IPS-20b (cell line): ENCODE results near the gene MCM9.

Experiments
- H3K27ac ChIP-seq: one replicate; pipeline ENCODE4 v1.5.1; 2013; ENCODE audit warnings: low read length
- H3K27me3 ChIP-seq: 2 replicates; pipeline ENCODE4 v1.6.1; 2013; ENCODE audit warnings: mild to moderate bottlenecking, low read length, inconsistent platforms; ENCODE audit not compliant: insufficient read depth
- H3K36me3 ChIP-seq: 2 replicates; pipeline ENCODE4 v1.6.1; 2013; ENCODE audit warnings: low read depth, mild to moderate bottlenecking, inconsistent platforms, low read length, moderate library complexity; ENCODE audit not compliant: insufficient read depth
- H3K4me1 ChIP-seq: 2 replicates; pipeline ENCODE4 v1.6.1; 2013; ENCODE audit warnings: mild to moderate bottlenecking, control low read depth, inconsistent platforms, low read length, moderate library complexity; ENCODE audit not compliant: insufficient read depth
- H3K4me3 ChIP-seq: 2 replicates; pipeline ENCODE4 v1.5.1; 2013; ENCODE audit warnings: mild to moderate bottlenecking, low read length, inconsistent platforms
- H3K9ac ChIP-seq: 2 replicates; pipeline ENCODE4 v1.6.1; 2013; ENCODE audit warnings: low read depth, mild to moderate bottlenecking, inconsistent platforms, low read length, moderate library complexity
- H3K9me3 ChIP-seq: 2 replicates; pipeline ENCODE4 v1.6.1; 2013; ENCODE audit warnings: mild to moderate bottlenecking, low read depth, low read length, inconsistent platforms; ENCODE audit not compliant: insufficient read depth

Gene MCM9

DNA sequence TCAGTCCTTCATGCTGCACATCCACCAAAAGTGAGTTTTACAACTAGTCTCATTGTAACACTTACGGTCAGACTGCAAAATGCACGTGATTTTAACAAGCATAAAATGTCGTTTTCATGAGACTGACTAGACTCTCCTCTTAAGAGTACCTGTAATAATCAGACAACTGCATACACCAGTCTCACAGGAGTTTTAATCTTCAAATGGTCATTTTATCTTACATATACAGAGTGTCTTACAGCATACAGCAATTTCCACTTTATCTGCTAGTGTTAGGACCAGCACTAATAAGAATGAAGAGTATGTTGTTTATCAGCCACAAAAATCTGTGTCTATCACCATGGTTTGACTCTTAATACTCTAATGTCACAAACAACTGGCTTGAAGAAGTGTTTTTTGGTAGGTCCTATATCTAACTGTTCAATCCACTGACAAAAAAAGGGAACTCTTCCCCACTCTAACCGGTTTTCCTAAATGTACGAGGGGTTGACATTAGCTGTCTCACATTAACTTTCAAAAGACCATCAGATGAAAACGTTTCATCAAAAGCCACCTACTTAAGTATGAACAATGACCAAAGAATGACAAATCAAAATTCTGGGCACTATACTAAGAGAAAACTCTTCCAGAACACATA is 42.5 kb downstream of the MCM9 start:
- Histone ChIP-seq H3K4me1 (peaks cover 11% of the 10 kb centered on the region; the same call in 1 of the 2 replicates), H3K9me3 (no peaks in the 10 kb centered on the region), H3K9ac (peak overlapping the region; percentile 93; the same call in 1 of the 2 replicates), H3K27ac (peak overlapping the region; percentile 87), H3K36me3 (peaks cover 2% of the 10 kb centered on the region; the same call in 1 of the 2 replicates), H3K27me3 (no peaks in the 10 kb centered on the region), H3K4me3 (peak overlapping the region; percentile 98)

DNA sequence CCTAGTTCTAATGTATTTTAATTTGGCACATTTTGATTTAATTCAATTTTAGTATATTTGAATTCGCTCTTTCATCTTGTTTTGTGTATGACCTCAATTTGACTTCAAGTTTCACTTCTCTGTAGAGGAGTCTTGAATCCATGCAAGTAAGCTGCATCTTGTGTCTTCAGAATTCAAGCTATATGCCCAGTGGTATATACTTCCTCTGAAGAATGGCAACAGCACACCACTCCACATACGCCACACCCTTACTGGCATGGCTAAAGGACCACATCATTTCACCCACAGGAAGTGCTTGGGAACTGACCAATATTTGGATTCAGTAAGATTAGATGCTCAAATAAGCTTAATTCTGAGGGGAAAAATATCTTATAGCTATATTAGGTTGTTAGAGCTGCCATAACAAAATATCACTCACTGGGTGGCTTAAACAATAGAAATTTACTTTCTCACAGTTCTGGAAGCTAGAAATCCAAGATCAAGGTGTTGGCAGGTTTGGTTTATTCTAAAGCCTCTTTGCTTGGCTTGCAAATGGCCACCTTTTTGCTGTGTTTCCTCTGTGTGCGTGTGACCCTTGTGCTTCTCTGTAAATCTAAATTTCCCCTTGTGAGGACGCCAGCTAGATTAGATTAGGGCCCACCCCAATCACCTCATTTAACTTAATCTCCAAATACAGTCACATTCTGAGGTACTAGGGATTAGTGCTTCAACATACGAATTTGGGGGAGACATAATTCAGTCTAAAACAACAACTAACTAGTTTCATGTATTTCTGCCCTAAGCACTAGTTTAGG is 43.8 kb downstream of the MCM9 start:
- H3K4me1 ChIP-seq: peaks cover 11% of the 10 kb centered on the region; the same call in 1 of the 2 replicates
- H3K9me3 ChIP-seq: no peaks in the 10 kb centered on the region
- 0 out of 2 replicates have a peak overlapping the region, but pooled peaks have one; percentile 10 for H3K9ac ChIP-seq
- H3K4me3 ChIP-seq: no peak overlapping the region
- H3K27me3 ChIP-seq: no peaks in the 10 kb centered on the region
- H3K36me3 ChIP-seq: no peaks in the 10 kb centered on the region
- H3K27ac ChIP-seq: no peak overlapping the region

DNA sequence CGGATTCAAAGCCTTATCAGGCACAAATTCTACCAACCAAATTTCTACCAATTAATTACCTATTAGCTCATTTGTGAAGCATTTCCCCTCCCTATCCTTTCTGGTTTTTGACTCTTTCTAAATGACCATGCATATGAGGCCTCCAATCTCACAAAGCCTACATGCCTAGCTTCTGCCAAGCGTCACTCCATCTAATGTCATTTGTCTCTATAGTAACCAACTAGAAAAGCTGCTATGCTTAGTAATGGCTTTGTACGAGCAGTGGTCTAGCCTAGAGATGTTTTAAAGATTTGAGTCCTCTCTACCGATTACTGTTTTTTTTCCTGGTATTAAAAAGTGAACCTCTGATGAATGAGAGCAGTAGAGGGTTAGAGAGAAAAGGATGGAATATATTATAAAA is 45.8 kb downstream of the MCM9 start:
- H3K9ac ChIP-seq: no peak overlapping the region
- H3K36me3 ChIP-seq: no peaks in the 10 kb centered on the region
- H3K9me3 ChIP-seq: no peaks in the 10 kb centered on the region
- no peak overlapping the region for H3K27ac ChIP-seq
- no peaks in the 10 kb centered on the region for H3K27me3 ChIP-seq
- H3K4me1 ChIP-seq: peaks cover 11% of the 10 kb centered on the region; the same call in 1 of the 2 replicates
- no peak overlapping the region for H3K4me3 ChIP-seq

DNA sequence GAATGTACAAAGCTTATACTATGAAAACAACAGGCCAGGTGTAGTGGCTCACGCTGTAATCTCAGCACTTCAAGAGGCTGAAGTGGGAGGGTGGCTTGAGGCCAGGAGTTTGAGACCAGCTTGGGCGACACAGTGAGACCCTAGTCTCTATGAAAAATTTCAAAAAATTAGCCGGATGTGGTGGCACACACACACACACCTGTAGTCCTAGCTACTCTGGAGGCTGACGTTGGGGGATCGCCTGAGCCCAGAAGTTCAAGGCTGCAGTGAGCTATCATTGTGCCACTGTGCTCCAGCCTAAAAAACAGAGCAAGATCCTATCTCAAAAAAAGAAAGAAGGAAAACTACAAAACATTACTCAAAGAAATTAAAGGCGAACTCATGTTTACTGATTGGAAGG is 48.3 kb downstream of the MCM9 start:
- H3K36me3 ChIP-seq: no peaks in the 10 kb centered on the region
- peaks cover 13% of the 10 kb centered on the region for H3K4me1 ChIP-seq
- no peak overlapping the region for H3K9ac ChIP-seq
- no peaks in the 10 kb centered on the region for H3K9me3 ChIP-seq
- H3K4me3 ChIP-seq: no peak overlapping the region
- no peaks in the 10 kb centered on the region for H3K27me3 ChIP-seq
- no peak overlapping the region for H3K27ac ChIP-seq

DNA sequence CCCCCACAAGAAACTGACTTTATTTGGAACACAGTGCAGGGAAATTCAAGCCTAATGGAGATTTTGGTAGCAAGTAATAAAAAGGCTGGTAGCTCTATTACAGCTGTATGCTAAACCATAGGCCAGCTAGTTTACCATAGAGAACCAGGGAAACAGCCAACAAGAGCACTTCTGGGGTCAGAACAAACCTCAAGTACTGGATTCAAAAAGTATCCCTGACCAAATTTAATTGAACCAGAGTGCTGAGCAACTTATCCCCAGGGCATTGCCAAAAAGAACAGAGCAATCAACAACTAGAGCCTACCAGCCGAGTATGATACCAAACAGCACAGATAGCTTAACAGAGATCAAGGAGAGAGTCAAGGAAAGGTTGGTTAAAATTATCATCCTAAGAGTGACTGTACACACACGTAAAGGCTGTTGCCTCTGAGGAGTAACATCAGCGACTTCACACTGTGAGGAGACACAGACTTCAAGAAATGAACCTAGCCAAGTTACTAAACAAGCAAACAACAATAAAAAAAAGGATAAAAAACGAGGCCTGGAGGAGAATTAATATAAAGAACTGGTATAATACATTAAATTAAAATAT is 52.5 kb downstream of the MCM9 start:
- no peaks in the 10 kb centered on the region for H3K36me3 ChIP-seq
- peak overlapping the region; percentile 42 for H3K27ac ChIP-seq
- no peaks in the 10 kb centered on the region for H3K9me3 ChIP-seq
- no peak overlapping the region for H3K4me3 ChIP-seq
- peak overlapping the region; percentile 30 for H3K9ac ChIP-seq
- H3K27me3 ChIP-seq: no peaks in the 10 kb centered on the region
- H3K4me1 ChIP-seq: peaks cover 10% of the 10 kb centered on the region

DNA sequence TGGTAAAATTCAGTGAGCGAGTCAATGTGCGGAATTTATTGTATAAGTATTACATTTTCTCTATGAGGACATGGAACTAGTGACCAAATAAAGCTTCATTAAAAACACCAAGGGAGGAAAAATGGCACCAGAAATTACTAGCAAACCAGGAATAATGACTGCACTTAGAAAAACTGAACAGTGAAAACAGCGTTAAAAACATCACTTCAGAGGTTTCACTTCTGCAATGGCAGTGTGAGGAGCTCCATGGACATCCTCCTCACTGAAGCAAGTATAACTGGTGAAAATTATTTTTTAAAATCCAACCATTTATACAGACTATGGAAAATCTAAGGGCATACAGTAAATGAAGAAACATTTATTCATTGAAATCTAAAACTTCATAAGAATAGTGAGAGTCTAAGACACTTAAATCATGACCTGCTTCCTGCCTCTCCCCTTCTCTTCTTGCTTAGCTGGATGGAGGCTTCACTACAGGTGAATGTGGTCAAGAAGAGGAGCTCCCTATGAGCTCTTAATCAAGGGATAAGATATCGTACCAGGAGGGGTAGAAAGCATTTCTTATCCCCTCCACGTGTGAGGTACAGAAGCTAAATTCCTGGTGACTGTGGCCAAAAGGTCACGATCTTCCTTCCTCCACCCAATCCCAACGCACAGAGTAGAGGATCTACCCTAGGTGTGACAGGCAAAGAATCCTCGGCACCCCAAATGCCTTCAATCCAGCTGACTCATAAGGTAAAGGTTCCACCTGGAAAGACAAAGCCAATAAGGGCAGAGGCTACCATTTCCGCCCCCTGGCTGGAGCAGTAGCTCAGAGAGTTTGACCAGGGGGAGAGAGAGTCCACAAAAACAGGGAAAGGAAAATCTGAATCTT is 53.3 kb downstream of the MCM9 start:
- no peaks in the 10 kb centered on the region for H3K9me3 ChIP-seq
- H3K9ac ChIP-seq: peak overlapping the region; percentile 30
- H3K4me1 ChIP-seq: peaks cover 10% of the 10 kb centered on the region
- no peaks in the 10 kb centered on the region for H3K36me3 ChIP-seq
- H3K27ac ChIP-seq: peak overlapping the region; percentile 42
- H3K4me3 ChIP-seq: no peak overlapping the region
- no peaks in the 10 kb centered on the region for H3K27me3 ChIP-seq

DNA sequence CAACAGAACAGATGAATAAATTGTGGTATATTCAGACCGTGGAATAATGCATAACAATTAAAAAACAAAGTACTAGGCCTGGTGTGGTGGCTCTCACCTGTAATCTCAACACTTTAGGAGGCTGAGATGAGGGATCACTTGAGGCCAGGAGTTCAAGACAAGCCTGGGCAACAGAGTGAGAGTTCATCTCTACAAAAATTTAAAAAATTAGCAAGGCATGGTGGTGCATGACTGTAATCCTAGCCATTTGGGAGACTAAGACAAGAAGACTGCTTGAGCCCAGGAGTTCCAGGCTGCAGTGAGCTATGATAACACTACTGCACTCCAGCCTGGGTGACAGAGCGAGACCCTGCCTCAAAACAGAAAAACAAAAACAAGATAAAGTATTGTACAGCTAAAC is 57.2 kb downstream of the MCM9 start:
- peaks cover 10% of the 10 kb centered on the region for H3K4me1 ChIP-seq
- no peak overlapping the region for H3K4me3 ChIP-seq
- no peaks in the 10 kb centered on the region for H3K9me3 ChIP-seq
- H3K9ac ChIP-seq: no peak overlapping the region
- H3K27me3 ChIP-seq: no peaks in the 10 kb centered on the region
- H3K27ac ChIP-seq: no peak overlapping the region
- H3K36me3 ChIP-seq: no peaks in the 10 kb centered on the region

DNA sequence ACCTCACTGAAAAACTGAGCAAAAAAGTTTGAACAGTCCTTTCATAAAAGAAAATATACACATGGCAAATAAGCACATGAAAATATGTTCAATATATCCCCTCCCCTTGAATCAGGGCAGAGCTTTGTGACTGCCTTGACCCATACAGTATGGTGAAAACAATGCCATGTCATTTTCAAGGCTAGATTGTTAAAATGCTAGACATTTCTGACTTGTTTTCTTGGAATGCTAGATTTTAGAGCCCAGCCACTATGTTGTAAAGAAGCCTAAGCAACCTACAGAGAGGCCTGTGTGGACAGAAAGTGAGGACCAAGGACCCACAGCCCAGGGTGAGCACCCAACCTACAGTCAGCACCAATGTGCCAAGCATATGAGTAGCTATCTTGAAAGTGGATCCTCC is 58.1 kb downstream of the MCM9 start:
- Histone ChIP-seq H3K4me3 (no peak overlapping the region), H3K27ac (no peak overlapping the region), H3K4me1 (peaks cover 1% of the 10 kb centered on the region)

DNA sequence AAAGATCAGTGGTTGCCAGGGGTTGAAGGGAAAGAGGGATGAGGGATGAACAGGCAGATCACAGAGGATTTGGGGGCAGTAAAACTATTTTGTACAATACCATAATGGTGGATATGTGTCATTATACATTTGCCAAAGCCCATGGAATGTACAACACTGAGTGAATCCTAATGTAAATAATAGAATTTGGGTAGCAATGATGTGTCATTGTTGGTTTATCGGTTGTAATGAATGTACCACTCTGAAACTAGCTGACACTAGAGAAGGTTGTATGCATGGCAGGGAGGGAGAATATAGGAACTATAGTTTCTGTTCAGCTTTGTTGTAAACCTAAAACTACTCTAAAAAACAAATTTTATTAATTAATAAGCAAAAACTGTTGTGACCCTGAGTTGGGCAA is 58.8 kb downstream of the MCM9 start:
- H3K27me3 ChIP-seq: no peaks in the 10 kb centered on the region
- no peaks in the 10 kb centered on the region for H3K4me1 ChIP-seq
- H3K9me3 ChIP-seq: no peaks in the 10 kb centered on the region
- H3K4me3 ChIP-seq: no peak overlapping the region
- no peaks in the 10 kb centered on the region for H3K36me3 ChIP-seq
- no peak overlapping the region for H3K9ac ChIP-seq
- H3K27ac ChIP-seq: no peak overlapping the region

More for the DNA sequence above, 58.1 kb downstream of the MCM9 start:
- no peak overlapping the region for H3K9ac ChIP-seq
- H3K36me3 ChIP-seq: no peaks in the 10 kb centered on the region
- no peaks in the 10 kb centered on the region for H3K9me3 ChIP-seq
- no peaks in the 10 kb centered on the region for H3K27me3 ChIP-seq

DNA sequence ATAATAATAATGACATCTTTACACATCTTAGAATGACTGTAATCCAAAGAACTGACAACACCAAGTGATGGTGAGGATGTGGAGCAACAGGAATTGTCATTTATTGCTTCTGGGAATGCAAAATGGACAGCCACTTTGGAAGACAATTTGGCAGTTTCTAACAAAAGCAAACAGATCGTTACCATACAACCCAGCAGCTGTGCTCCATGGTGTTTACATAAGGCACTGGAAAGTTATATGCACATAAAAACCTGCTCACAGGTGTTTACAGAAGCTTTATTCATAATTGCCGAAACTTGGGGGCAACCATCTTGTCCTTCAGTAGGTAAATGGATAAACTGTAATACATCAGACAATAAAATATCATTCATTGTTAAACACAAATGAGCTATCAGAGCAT is 59.3 kb downstream of the MCM9 start:
- Histone ChIP-seq H3K4me3 (no peak overlapping the region), H3K36me3 (no peaks in the 10 kb centered on the region), H3K9ac (no peak overlapping the region), H3K9me3 (no peaks in the 10 kb centered on the region), H3K27ac (no peak overlapping the region), H3K27me3 (no peaks in the 10 kb centered on the region), H3K4me1 (no peaks in the 10 kb centered on the region)

DNA sequence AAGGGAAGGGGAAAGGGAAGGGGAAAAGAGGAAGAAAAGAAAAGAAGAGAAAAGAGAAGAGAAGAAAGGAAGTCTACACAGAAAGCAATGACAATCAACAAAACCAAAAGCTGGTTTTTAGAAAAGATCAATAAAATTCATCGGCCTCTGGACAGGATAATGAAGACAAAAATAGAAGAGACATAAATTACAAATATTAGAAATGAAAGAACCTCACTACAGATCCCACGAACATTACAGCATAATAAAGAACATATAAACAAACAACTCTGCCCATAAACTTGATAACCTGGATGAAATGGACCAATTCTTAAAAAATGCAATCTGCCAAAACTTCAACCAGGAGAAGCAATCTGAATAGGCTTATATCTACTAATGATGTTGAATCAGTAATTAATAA is 61.7 kb downstream of the MCM9 start:
- no peak overlapping the region for H3K4me3 ChIP-seq
- no peaks in the 10 kb centered on the region for H3K9me3 ChIP-seq
- no peak overlapping the region for H3K9ac ChIP-seq
- H3K27ac ChIP-seq: no peak overlapping the region
- H3K27me3 ChIP-seq: no peaks in the 10 kb centered on the region
- H3K4me1 ChIP-seq: no peaks in the 10 kb centered on the region
- no peaks in the 10 kb centered on the region for H3K36me3 ChIP-seq
